Dedifferentiated amniotic fluid mesenchymal stem cell (primary cell): ENCODE results near the gene RHD.
"Not testable (repeated sequence)": the region's sequence is repeated elsewhere in the genome, so short reads cannot be mapped to it uniquely, and the experiment has no call there.

Experiments
- DNase-seq: peaks from one replicate; pipeline ENCODE4 v3.0.0-alpha.2; 2016; ENCODE audit errors: extremely low spot score

RHD gene

GRCh38 chr1:25272238-25272637 lies at the start of gene RHD:
TSS of gene RHD (plus strand) at chr1:25272509. CDS start at chr1:25272548, 39 bp downstream.
- DNase-seq, result not testable (repeated sequence)

GRCh38 chr1:25222606-25223005 lies 49.7 kb upstream of the RHD start:
- no peak for DNase-seq

GRCh38 chr1:25223471-25223870 lies 48.8 kb upstream of the RHD start:
- no peak for DNase-seq

GRCh38 chr1:25232027-25232865 lies 40.1 kb upstream of the RHD start, which contains the start of gene SYF2:
TSS of gene SYF2 (minus strand) at chr1:25232502. CDS start at chr1:25232467, 35 bp downstream.
- peak; percentile 94 for DNase-seq

GRCh38 chr1:25232866-25233784 lies 39.2 kb upstream of the RHD start:
- peak; percentile 68 for DNase-seq

GRCh38 chr1:25235411-25235810 lies 36.9 kb upstream of the RHD start:
- DNase-seq, result not testable (repeated sequence)

GRCh38 chr1:25236261-25236660 lies 36.0 kb upstream of the RHD start:
- DNase-seq, result not testable (repeated sequence)

- no peak for DNase-seq
Observed at GRCh38 chr1:25238046-25238445, 34.3 kb upstream of the RHD start.

GRCh38 chr1:25239681-25240541 lies 32.4 kb upstream of the RHD start:
- peak; percentile 77 for DNase-seq

- DNase-seq, result no peak
Observed at GRCh38 chr1:25243907-25244306, 28.4 kb upstream of the RHD start.

GRCh38 chr1:25245393-25245792 lies 26.9 kb upstream of the RHD start:
- DNase-seq, result no peak

- DNase-seq, result no peak
Observed at GRCh38 chr1:25245809-25246599, 26.3 kb upstream of the RHD start.

- peak; percentile 15 for DNase-seq
Observed at GRCh38 chr1:25246600-25247023, 25.7 kb upstream of the RHD start.

- DNase-seq, result peak; percentile 97
Observed at GRCh38 chr1:25247024-25247828, 25.1 kb upstream of the RHD start, which contains the start of gene RSRP1. TSS of gene RSRP1 (minus strand) at chr1:25247454. CDS start at chr1:25246963, 491 bp downstream.

GRCh38 chr1:25247829-25248754 lies 24.2 kb upstream of the RHD start:
- DNase-seq, result no peak

- no peak for DNase-seq
Observed at GRCh38 chr1:25253911-25254310, 18.4 kb upstream of the RHD start.

GRCh38 chr1:25255706-25256577 lies 16.4 kb upstream of the RHD start:
- DNase-seq, result no peak

GRCh38 chr1:25256578-25256965 lies 15.7 kb upstream of the RHD start:
- DNase-seq, result no peak
